Left hindlimb (tissue), 1 donor: ENCODE results near the gene DMXL2.
"Not testable (repeated sequence)": the region's sequence is repeated elsewhere in the genome, so short reads cannot be mapped to it uniquely, and the experiment has no call there.

ENCODE experiments used
- DNase-seq: peaks from one replicate; pipeline ENCODE4 v3.0.0-alpha.2; 2018

Gene DMXL2

DNA sequence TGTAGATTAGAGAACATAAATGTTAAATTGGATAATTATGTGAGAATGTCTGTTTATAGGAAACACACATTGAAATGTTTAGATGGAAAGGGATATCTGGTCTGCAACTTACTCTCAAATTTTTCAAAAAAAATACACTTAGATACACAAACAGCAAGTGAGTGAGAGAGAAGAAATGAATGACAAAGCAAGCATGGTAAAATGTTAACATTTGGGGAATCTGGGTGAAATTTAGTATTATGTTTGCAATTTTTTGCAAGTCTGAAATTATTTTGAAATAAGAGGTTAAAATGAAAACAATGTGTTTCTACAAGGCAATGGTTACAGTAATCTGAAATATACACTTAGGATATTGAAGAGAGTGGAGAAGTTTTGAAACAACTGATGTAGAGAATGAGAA is 146.8 kb downstream of the DMXL2 start:
- DNase-seq: no peak

DNA sequence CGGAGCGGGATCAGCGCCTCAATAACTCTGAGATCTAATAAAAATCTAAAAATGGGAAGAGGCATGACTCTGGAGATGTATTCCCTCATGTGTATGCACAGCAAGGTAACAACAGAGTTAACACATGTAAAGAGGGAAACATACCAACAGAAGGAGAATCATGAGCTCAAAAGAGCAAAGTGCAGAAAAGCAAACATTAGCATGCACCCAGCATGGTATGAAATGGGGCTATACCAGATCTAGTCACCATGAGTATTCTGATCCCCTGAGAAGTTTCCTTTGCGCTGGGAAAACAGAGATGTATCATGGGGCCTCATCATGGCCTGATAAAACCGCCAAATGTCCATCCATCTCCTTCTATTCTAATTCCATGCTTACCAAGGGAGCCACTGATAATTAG is 152.1 kb downstream of the DMXL2 start:
- no peak for DNase-seq

DNA sequence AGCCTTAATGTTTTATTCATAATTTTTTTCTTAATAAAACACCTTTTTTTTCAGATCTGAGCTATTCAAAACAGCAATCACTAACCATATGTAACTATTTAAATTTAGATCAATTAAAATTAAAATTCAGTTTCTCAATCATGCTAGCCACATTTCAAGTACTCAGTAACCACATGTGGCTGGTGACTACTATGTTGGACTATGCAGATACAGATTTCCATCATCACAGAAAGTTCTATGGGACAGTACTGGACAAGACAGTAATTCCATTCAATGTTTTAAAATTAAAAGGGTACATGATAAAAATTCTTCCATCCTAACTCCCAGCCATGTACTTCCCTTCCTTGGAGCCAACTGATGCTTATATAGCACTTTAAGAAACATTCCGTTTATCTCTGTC is 161.8 kb downstream of the DMXL2 start:
- no peak for DNase-seq

- DNase-seq: no peak
Observed at GRCh38 chr15:51450001-51450400, 172.6 kb downstream of the DMXL2 start.

- no peak for DNase-seq
Observed at GRCh38 chr15:51448622-51449399, 173.8 kb downstream of the DMXL2 start.

DNA sequence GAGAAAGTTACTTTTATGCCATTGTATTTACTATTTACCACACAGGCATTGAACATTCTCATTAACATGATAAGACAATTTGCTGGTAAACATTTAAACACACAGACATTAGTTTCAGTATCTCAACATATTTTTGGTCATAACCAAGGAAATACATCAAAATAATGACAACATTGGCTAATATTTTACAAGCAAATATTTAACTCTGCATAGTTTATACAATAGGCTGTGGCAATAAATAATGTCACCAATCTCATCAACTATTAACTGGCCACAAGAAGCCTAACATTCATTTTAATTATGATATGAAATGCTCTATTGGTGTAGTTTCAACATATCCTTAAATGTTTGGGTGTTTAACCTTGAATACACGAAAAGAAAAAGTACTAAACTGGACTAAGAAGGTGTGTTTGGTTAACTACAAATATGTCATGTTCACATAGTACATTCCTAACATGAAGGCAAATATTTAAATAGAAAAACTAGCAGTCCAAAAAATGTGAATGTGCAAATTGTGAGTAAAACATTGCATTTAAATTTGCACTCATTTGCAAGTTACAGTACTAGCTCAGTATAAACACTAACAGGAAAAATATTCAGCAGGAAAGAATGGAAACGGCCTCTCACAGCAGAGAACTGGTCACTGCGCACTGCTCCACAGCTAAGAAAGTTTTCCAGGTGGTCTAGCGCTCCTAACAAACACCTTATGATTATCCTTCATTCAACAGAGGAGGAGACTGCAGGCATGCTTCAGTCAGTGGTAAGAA is 174.5 kb downstream of the DMXL2 start:
- no peak for DNase-seq

- not testable (repeated sequence) for DNase-seq
Observed at GRCh38 chr15:51446029-51446744, 176.4 kb downstream of the DMXL2 start.

- DNase-seq: no peak
Observed at GRCh38 chr15:51444807-51445206, 177.8 kb downstream of the DMXL2 start.

DNA sequence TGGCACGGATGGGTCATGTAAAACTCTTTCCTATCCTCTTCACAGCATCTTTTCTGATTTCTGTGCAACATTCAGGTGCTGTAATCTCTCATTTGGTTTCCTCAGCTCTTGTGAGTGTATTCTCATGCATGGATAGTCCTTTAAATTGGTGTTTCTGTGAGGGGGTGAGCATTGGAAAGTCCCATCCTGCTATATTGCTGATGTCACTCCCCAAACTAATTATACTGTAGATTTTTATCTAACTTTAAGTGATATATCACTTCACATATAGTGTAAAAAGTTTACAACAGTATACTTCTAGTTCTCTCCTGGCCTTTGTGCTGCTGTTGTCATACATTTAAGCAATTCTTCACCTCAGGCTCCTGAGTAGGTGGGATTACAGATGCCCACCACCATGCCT is 178.5 kb downstream of the DMXL2 start:
- no peak for DNase-seq

GRCh38 chr15:51443282-51443914 is 179.2 kb downstream of the DMXL2 start:
- DNase-seq: no peak

- no peak for DNase-seq
Observed at GRCh38 chr15:51438526-51438925, 184.0 kb downstream of the DMXL2 start.

GRCh38 chr15:51425517-51426040 is 197.0 kb downstream of the DMXL2 start:
- DNase-seq: no peak

DNA sequence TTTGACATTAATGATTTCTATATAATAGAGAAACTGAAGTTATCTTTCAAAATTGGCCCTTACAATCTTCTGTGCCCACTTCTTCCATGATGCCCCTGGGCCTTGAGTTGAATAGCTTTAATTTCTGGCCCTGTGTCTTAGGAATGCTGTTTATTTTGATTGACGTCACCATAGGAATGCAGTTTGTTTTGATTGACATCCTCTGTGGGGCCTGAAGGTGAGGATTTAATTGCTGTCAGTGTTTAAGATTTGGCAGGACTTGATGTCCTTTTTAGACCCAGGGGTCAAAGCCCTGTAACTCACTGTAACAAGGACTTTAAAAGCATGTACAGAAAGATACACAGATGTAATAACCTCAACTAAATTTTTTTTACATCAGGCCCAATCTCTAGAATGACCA is 197.8 kb downstream of the DMXL2 start:
- no peak for DNase-seq

GRCh38 chr15:51423040-51423439 is 199.5 kb downstream of the DMXL2 start:
- not testable (repeated sequence) for DNase-seq

GRCh38 chr15:51416129-51416528 is 206.4 kb downstream of the DMXL2 start:
- no peak for DNase-seq

DNA sequence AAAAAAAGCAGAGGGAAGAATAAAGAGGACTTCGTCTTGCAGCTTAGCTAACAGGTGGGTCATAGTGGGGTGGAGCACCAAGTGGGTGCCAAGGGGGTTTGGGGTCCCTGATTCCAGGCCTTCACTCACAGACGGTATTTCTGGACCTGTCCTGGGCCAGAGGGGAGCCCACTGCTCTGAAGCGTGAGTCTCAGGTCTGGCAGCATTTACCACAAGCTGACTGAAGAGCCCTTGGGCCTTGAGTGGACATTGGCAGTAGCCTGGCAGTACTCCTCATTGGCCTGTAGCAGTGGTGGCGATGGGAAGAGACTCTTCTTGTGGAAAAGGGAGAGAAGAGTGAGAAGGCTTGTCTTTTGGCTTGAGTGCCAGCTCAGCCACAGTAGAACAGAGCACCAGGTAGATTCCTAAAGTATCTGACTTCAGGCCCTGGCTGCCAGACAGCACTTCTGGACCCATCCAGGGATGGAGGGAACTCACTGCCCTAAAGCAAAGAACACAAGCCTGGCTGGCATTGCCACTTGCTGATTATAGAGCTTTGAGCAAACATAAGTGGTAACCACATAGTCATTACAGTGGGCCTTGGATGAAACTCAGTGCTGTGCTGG is 208.2 kb downstream of the DMXL2 start:
- no peak for DNase-seq

DNA sequence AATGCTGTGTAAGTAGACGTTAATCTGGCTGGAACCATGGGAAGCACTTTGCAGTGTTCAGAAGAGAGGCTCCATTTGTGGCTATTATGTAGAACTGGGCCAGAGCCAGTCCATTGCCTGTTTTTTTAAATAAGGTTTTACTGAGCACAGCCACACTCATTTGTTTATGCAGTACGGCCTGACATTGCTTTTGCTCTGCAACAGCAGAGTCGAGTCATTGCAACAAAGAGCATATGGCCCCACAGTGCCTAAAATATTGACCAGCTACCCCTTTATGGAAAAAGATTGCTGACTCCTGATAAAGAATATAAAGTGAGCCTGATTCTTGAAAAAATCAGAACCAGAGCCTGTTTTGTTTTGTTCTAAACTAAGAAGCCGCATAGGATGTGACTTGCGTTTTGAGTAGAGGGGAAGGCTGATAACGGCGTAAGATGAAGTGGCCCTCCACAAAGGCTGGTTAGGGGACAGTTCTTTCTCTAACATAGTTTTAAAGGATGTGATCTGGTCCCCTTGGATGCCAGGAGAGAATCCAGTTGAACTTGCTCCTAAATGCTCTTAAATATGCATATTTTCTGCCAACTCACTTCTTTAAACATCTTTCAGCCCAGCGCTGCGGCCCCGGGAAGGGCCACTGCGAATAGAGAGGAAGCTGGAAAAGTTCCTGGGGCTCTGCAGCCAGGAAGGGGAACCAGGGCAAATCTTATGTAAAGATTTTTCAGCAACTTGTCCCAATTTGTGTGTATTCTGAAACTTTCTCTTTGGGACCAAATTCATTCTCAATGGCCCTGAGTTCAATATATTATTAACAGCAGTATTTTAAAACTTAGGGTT is 216.7 kb downstream of the DMXL2 start:
- no peak for DNase-seq

GRCh38 chr15:51403946-51404695 is 218.4 kb downstream of the DMXL2 start:
- DNase-seq: no peak

DNA sequence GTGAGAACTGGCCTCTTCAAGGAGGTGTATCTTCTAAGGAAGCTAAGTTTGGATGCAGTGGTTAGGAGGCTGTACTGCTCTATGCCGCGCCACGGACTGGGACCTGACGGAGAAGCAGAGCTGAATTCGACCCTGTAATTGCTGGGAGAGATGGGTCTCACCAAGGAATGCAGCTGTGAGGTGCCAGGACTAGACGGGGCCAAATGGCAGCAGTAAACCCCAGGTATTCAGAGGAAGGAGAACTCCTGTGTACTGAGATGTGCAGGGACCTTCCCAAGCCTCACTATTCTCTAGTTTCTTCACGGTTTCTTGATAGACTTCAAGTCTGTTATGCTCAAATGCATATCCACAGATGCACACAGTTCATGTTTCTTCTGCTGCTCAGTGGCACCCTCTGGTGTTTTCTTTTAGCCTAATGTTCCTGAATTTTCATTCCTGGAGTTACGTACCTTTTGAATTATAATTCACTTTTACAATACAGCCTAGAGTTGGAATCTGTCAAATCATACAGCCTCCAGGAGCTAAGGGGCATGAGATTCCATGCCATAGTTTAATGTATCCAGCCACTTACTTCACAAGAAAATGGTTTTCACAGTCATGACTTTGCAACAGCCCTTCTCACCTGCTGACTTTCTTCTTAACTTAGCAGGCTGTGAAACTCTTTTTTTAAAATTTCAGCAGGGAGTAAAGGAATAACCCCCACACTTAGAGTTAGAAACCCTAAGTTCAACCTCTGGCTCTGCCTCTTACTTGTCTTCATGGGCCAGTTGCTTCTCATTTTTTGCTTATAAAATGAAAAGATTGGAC is 219.3 kb downstream of the DMXL2 start:
- DNase-seq: no peak
